Nucleus accumbens (tissue), 56 donors: ENCODE results near the gene PEAK3.

Experiments
- DNase-seq, 56 donors: peaks; one replicate each; lab custom pipeline; 2025; lab: John Stamatoyannopoulos, UW

PEAK3 gene

GRCh38 chr19:2253106-2254063, 28.6 kb downstream of the PEAK3 start:
- no peak for DNase-seq

- no peak for DNase-seq
Measured at GRCh38 chr19:2252797-2253105, 29.2 kb downstream of the PEAK3 start.

- no peak for DNase-seq
Measured at GRCh38 chr19:2252055-2252796, 29.7 kb downstream of the PEAK3 start.

- DNase-seq, result no peak
Measured at GRCh38 chr19:2251106-2252054, 30.6 kb downstream of the PEAK3 start.

- no peak for DNase-seq
Measured at GRCh38 chr19:2250766-2251105, 31.2 kb downstream of the PEAK3 start.

- DNase-seq, result no peak
Measured at GRCh38 chr19:2249880-2250765, 31.9 kb downstream of the PEAK3 start.

- no peak for DNase-seq
Measured at GRCh38 chr19:2249010-2249866, 32.7 kb downstream of the PEAK3 start, which contains the start of gene AMH. Gene AMH (plus strand): TSS chr19:2249323. CDS start chr19:2249333, 10 bp downstream.

- DNase-seq, result no peak
Measured at GRCh38 chr19:2248136-2249009, 33.6 kb downstream of the PEAK3 start.

- DNase-seq, result no peak
Measured at GRCh38 chr19:2247433-2248101, 34.4 kb downstream of the PEAK3 start.

- peak in 35 of 56 donors; percentile 5 to 62 (median 23) for DNase-seq
Measured at GRCh38 chr19:2246801-2247361, 35.1 kb downstream of the PEAK3 start.

- no peak for DNase-seq
Measured at GRCh38 chr19:2246014-2246620, 35.9 kb downstream of the PEAK3 start.

- no peak for DNase-seq
Measured at GRCh38 chr19:2245273-2245672, 36.7 kb downstream of the PEAK3 start.

GRCh38 chr19:2244486-2244885, 37.5 kb downstream of the PEAK3 start:
- DNase-seq, result no peak

- no peak for DNase-seq
Measured at GRCh38 chr19:2244125-2244411, 37.9 kb downstream of the PEAK3 start.

GRCh38 chr19:2243274-2244124, 38.5 kb downstream of the PEAK3 start:
- no peak for DNase-seq

GRCh38 chr19:2242816-2243215, 39.2 kb downstream of the PEAK3 start:
- no peak for DNase-seq
